Measurements from ENCODE around the gene CARM1.
"Not testable (repeated sequence)": the region's sequence is repeated elsewhere in the genome, so short reads cannot be mapped to it uniquely, and the experiment has no call there.

CARM1 gene

DNA sequence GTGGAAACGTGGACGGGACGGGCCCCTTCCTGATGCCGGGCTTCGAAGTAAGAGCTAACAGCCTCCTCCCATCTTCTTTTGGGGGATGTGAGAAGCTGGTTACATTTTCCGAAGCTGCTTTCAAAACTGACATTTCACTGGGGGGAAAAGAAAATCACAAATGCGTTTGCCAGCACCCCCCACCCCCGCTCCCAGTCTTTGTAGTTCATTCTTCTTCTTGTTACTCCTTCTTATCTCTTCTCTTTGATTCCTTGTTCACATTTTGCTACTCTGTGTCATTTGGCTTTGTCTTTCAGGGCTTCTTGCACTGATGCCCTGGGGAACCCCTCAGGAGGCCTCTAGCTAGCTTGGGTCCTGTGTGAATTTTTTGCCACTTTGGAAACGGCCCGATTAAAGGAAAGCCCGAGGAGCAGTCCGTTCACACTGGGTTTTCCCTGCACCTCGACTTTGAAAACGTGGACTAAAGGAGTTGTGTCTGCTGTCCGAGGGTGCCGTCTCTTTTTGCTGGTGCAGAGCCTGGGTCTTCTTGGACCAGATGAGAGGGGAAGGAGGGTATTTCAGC, 1.3 kb downstream of the CARM1 start:
- no peak for DNase-seq (ENCODE audit: low read depth, low spot score)

DNA sequence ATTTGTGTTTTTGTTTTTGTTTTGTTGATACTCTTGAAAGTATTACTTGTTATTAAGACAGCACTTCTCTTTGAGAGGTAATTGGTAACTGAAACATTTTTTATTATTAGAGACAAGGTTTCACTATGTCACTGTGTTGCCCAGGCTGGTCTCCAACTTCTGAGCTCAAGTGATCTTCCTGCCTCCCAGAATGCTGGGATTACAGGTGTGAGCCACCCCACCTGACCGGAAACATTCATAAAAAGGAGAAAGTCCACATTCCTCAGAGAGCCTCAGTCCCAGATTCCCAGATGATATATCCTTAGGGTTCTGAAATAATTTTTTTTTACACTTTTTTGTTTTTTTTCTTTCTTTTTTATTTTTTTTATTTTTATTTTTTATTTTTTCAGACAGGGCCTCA, 2.7 kb downstream of the CARM1 start:
- no peak for DNase-seq (ENCODE audit: low read depth, low spot score)

DNA sequence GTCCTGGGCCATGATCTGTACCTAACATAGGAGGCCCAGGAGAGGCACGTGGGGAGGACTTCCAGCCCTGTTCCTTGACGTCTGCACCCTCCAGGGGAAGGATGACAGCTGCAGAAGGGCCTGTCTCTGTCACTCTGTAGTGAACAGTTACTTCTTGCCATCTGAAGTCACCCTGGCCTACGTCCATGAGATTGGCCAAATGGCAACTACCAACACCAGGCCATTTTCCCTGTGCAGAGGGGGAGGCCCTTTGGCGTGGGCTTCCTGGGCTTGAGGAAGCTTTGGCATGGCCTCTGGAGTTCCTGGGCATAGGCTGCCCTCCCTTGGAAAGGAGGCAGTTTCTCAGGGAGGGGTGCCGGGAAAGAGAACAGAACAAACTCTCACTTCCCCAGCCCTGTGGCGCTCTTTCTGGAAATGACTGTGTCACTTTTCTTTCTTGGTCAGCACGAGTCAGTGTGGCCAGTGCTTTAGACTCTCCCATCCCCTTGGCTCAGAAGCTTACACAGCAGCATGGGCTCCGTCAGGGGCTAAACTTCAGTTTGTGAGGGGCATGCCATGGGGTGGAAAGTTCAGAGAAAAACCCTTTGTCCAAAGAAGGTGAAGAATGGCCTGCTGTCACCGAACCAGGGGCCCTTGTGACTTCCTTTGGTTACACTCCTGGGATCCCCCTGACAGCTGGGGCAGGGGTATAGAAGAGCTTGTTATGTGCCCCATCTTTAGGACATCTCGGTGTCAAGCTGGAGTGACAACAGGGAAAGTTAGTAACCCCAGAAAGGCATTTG, 5.3 kb downstream of the CARM1 start:
- no peak for DNase-seq (ENCODE audit: low read depth, low spot score)

GRCh38 chr19:10877608-10878007, 6.3 kb downstream of the CARM1 start:
- DNase-seq (ENCODE audit: low read depth, low spot score): not testable (repeated sequence)

DNA sequence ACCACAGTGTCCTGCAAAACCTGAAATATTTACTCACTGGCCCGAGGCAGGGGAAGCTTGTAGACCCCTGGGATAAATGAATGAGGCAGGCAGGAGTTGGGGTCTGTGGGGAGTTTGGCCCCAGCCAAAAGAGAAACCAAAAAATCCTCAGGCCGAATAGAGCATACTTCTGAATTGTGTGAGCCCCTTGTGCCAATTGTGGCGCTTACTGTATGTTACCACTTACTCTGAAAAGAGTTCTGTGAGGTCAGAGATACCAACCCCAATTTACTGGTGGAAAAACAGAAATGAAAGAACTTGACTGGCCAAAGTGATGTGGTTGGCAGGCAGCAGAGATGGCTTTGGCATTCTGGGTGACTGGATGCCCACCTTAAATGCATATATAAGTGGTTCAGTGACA, 6.9 kb downstream of the CARM1 start:
- DNase-seq (ENCODE audit: low read depth, low spot score): no peak

DNA sequence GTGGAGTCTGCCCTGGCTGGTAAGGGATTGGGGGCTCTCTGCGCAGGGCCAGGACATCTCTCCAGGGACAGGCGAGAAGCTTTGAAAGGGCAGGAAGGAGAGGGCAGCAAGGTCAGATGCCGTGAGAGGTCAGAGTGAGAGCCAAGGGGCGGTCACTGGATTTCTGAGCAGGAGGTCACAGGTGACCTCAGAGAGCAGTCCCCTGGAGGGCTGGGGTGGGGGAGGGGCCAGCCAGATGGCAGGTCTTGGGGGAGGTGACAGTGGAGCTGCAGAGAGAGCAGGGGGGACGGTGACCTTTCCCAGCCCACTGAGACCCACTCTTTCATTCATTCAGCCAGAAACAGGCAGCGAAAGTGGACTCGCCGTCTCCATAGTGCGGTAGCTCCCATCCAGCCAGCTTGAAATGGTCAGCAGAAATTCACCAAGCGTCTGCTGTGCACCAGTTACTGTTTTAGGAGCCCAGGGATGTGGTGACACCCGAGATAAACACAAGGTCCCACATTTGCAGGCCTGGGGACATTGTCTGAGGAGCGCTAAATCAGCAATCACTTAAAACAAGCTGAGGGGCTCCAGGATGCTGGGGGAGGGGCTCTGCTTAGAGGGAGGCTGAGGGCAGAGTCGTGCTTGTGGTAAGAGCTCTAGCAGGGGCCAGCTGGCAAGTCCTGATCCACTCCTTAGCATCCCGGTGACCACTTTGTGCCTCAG, 10.2 kb downstream of the CARM1 start:
- no peak for DNase-seq (ENCODE audit: low read depth, low spot score)

- DNase-seq (ENCODE audit: low read depth, low spot score): no peak
These were observed 10.7 kb downstream of the CARM1 start for GRCh38 chr19:10882108-10882457.

GRCh38 chr19:10884274-10884673, 12.9 kb downstream of the CARM1 start:
- DNase-seq (ENCODE audit: low read depth, low spot score): no peak

DNA sequence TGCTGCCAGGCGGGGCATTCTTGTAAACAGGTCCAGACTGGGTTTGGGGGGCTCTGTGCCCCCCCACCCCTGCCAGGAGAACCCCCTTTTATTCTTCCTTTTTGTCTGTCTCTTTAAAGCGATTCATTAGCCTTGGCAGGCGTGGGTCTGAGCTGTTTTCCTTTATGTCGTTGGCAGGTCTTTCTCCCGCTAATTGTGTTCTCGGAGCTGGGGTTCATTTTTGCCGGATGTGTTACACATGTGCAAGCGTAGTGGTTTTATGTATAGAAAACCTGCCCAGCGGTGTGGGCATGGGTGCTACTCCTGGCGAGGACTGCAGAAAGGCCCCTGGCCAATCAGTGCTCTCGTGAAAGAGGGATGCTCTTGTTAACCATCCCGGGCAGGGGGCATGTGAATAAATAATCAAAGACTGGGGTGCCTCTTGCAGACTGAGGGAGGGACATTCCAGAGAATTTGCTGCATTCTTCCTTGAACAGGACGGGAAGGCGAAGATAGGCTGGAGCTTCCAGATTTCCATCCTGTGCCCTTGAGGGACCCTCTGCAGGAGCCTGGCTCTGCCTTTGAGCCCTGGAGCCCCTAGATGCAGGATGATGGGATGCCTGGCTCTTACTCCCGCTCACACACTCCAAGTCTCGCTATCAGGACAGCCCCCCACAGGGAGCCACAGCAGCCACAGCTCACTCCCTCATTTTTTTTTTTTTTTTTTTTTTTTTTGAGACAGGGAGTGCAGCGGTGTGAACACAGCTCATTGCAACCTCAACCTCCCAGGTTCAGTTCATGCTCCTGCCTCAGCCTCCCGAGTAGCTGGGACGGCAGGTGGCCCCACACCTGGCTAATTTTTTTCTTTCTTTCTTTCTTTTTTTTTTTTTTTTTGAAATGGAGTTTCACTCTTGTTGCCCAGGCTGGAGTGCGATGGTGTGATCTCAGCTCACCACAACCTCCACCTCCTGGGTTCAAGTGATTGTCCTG, 14.1 kb downstream of the CARM1 start:
- no peak for DNase-seq (ENCODE audit: low read depth, low spot score)

DNA sequence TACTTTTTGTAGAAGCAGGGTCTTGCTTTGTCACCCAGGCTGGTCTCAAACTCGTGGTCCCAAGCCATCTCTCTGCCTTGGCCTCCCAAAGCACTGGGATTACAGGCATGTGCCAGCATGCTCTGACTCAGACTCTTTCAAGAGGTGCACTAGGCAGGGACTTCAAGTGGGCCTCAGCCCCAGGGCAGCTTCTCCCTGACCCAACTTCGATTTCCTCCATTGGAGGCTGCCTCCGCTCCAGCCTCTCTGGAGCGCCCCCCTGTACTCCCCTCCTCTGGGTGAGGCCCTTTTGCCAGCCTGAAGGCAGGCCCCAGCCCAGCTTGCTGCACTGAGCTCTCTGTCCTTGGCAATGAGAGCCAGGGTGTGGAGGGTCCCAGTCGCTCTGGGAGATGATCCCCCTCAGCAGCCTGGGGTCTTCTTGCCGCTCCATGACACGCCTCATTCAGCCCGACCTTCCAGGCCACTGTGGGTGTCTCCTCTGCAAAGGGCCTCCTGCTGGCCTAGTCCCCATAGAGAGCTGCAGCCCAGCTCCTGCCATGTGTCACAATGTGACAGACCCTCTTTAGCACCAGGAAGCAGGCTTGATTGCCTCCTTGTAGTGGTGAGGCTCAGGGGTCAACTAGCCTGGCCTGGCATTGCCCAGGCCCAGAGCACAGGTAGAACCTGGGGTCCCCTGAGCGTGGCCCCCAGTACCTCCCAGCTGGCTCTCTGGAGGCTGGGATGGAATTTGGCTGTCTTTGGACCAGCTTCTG, 16.4 kb downstream of the CARM1 start:
- DNase-seq (ENCODE audit: low read depth, low spot score): no peak

DNA sequence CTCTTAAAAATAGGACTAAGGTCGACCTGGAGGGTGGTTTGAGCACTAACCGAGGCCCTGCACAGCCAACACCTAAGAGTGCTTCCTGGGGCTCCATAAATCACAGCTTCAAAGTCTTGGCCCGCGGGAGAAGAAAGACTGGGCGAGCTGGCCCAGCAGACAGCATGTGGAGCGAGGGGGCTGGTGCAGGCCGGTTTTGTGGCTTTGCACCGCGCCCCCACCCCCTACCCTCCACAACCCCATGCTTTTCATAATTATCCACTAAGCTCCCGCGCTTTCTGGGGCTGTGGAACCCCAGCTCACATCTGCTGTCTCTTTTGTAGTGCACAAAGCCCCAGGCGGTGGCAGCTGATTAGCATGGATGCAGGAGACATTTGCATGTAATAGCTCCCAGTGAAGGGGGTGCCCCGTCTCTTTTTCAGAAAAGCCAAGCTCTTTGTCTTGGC, 17.1 kb downstream of the CARM1 start:
- DNase-seq (ENCODE audit: low read depth, low spot score): no peak

DNA sequence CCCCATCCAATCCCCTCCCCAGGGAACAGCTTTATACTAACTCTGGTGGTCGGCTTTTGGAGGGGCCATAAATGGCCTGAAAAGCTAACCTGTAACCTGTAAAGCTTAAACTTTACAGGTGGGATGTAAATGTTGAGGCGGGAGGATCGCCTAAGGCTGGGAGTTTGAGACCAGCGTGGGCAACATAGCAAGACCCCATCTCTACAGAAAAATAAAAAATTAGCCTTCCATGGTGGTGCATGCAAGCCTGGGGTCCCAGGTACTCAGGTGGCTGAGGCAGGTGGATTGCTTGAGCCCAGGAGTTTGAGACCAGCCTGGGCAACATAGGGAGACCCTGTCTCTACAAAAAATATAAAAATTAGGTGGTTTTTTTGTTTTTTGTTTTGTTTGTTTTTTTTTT, 18.5 kb downstream of the CARM1 start:
- DNase-seq (ENCODE audit: low read depth, low spot score): no peak

DNA sequence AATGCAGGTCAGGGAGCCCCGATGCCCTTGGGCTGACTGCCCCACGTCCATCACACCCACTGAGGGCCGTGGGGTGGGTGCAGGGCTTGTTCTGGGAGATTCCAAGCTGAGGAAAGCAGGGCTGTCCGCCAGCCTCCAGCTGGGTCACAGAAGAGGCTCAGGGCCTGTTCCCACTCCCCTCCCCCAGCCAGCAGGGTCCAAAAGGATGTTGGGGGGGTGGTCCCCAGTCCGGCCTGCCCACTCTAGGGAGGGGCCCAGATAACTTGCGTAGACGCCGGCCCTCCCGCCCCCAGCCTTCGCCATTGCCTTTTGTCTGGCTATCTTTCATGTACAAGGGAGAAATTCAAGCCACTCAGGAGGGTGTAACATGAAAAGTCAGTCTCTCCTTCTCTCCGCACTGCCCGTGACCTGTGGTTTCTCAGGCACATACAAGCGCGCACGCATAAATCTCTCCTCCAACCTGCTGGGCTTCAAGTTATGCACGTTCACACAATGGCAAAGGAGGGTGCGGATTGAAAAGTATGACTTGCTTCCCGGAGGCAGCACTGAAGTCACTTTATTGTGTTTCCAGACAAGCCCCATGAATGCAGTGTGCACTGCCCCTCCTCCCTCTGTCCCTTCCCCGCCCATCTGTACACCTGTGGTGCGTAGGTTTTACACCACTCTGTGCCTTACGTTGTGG, 20.2 kb downstream of the CARM1 start:
- DNase-seq (ENCODE audit: low read depth, low spot score): no peak

DNA sequence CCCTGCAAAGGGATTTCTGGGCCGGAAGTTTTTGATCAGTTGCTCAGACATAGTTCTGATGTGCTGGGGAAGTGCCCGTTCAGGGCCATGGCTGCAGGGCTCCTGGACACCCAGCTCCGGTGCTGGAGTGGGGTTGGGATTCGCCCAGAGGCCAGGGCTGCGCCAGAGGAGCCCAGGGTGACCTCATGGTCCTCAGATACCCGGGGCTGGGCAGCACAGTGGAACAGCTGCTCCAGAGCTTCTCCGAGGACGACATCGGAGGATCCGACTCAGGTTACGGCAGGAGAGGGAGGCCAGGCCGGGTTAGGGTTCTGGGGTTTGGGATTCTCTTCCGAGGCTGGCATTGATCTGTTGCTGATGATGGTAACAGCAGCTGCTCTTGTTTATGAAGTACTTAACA, 20.9 kb downstream of the CARM1 start:
- no peak for DNase-seq (ENCODE audit: low read depth, low spot score)

- DNase-seq (ENCODE audit: low read depth, low spot score): no peak
These were observed 23.5 kb downstream of the CARM1 start for GRCh38 chr19:10894911-10895213.

DNA sequence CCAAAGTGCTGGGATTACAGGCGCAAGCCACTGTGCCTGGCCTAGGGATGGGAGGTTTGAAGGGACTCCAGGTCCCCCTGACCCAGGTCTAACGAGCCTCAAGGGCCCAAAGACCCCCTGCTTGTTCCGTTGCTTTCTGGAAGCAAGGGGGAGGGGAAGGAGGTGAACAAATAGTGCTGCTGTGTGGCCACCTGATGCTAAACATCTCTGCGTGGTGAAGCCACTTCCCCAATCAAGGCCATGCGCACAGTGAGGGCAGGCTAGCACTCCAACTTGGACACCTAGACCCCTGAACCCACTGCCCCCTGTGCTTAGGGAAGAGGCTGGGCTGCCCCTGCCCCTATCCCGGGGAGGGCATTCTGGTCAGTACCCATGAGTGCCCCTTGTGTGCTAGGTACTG, 24.0 kb downstream of the CARM1 start:
- DNase-seq (ENCODE audit: low read depth, low spot score): no peak

GRCh38 chr19:10895920-10896319, 24.6 kb downstream of the CARM1 start:
- no peak for DNase-seq (ENCODE audit: low read depth, low spot score)

- DNase-seq (ENCODE audit: low read depth, low spot score): no peak
These were observed 25.6 kb downstream of the CARM1 start for GRCh38 chr19:10896851-10897526.

DNA sequence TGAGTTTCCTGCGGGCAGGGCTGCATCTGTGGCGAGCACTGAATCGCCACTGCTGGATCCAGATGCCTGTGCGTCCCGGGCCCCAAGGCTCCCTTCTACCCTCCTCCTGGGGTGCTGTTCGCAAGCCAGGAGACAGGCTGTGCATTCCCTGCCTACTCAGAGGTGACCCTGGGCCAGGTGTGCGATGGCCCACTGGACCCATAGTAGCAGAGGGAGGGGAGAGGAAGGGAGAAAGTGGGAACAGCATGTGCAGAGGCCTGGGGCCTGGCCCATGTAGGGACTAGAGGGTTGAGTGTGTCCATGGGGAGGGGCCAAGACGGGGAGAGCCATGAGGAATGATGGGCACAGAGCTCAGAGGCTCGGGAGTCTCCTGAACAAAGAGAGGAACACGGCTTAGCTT, 27.3 kb downstream of the CARM1 start:
- DNase-seq (ENCODE audit: low read depth, low spot score): no peak

GRCh38 chr19:10899151-10899653, 27.8 kb downstream of the CARM1 start:
- DNase-seq (ENCODE audit: low read depth, low spot score): no peak
